H1 (cell line): ENCODE results near the gene PCDHGB6. TPM values are rescaled to one million over a fixed set of nuclear protein-coding genes. Genes with fewer than 3 reads are reported as not detected.

Source experiments
- CTCF ChIP-seq, 3 experiments: IDR thresholded peaks; 1 replicate in 2 of 3; 2 replicates in 1 of 3; pipeline versions ENCODE4 v1.5.1 to v1.6.1; 2011; ENCODE audit warnings: low read length in 3 of 3, mild to moderate bottlenecking in 3 of 3, inconsistent platforms in 2 of 3, low read depth in 1 of 3, moderate library complexity in 1 of 3; ENCODE audit not compliant: insufficient read depth in 1 of 3; ENCODE audit errors: control extremely low read depth in 1 of 3
- E2F6 ChIP-seq: IDR thresholded peaks from 2 replicates; pipeline ENCODE4 v1.6.1; 2012; ENCODE audit warnings: inconsistent platforms
- JUND ChIP-seq: IDR thresholded peaks from 2 replicates; pipeline ENCODE4 v1.6.1; 2011; ENCODE audit warnings: mild to moderate bottlenecking, improper control_type of control experiment, low read length
- KDM4A ChIP-seq: IDR thresholded peaks from one replicate; pipeline ENCODE4 v1.7.1; 2012; ENCODE audit warnings: low read depth, mild to moderate bottlenecking, moderate library complexity, low read length, inconsistent platforms; ENCODE audit not compliant: severe bottlenecking
- RBBP5 ChIP-seq: IDR thresholded peaks from 2 replicates; pipeline ENCODE4 v1.7.1; 2012; ENCODE audit warnings: low read depth, mild to moderate bottlenecking, inconsistent platforms, low read length, moderate library complexity, borderline replicate concordance
- SIN3A ChIP-seq, 2 experiments: IDR thresholded peaks in 1 of 2; conservative IDR thresholded peaks in 1 of 2; 2 replicates each; pipeline ENCODE4 v1.6.1; 2011 to 2012; ENCODE audit warnings: low read length in 2 of 2, improper control_type of control experiment in 1 of 2, low read depth in 1 of 2, mild to moderate bottlenecking in 1 of 2
- polyA plus RNA-seq, 7 experiments: library from polyadenylated mRNA; depleted of rRNA in 3 of 7; stranded (reverse) in 5 of 7; unstranded in 2 of 7; fragments of >200 nt in 5 of 7; fragments of 200-250 nt in 2 of 7; gene quantifications; 1 replicate in 5 of 7; 2 replicates in 1 of 7; 4 replicates in 1 of 7; pipeline versions ENCODE4 v1.2.1 to v1.2.3, GENCODE V29; 2011 to 2013; ENCODE audit warnings: missing spikeins in 2 of 7, mixed read lengths in 2 of 7
- total RNA-seq: library from RNA; stranded (reverse); fragmentation: NEBNext Ultra II Directional; extraction: Animal tissue kit (Norgen Biotek cat#: 25700); gene quantifications from 2 replicates; pipeline ENCODE4 v1.2.1, GENCODE V29; 2021

The PCDHGB6 gene
- total and polyA plus RNA-seq, 2 of the 8 experiments (the other 6 are each of a cell fraction or from before 2014, with no cell fraction given), result 3.4 to 4.1 TPM

DNA sequence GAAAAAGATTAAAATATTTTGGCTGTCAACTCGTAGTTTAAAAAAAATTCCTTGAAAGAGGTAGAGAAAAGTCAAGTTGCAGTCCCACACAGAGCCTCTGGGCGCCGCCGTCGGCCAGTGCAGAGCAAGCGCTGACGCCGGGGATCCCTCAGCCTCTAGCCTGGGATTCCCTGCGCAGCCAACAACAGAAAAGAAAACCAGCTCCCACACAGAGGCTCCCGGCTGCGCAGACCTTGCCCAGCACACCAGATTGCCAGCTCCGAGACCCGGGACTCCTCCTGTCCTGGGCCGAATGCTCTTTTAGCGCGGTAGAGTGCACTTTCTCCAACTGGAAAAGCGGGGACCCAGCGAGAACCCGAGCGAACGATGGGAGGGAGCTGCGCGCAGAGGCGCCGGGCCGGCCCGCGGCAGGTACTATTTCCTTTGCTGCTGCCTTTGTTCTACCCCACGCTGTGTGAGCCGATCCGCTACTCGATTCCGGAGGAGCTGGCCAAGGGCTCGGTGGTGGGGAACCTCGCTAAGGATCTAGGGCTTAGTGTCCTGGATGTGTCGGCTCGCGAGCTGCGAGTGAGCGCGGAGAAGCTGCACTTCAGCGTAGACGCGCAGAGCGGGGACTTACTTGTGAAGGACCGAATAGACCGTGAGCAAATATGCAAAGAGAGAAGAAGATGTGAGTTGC lies 9.8 kb downstream of the PCDHGB6 start, which contains the start of gene PCDHGB7 (continued):
- TF ChIP-seq CTCF (IDR thresholded peaks at IDR 0.05; ENCODE audit: control extremely low read depth in 1 of 3, insufficient read depth in 1 of 3, low read depth in 1 of 3, low read length in 3 of 3), result peak; percentile 76 to 96 (median 81)
- 0 out of 2 replicates have a peak, but pooled peaks have one; percentile 25 for TF ChIP-seq JUND
- TF ChIP-seq E2F6, result peak; percentile 26; the same call in 1 of the 2 replicates
- TF ChIP-seq RBBP5, result peak; percentile 68
- TF ChIP-seq KDM4A, result peak; percentile 96
- 0 out of 4 replicates have a peak, but pooled peaks of 1 of the 2 experiments have one; percentile 52 for TF ChIP-seq SIN3A (conservative IDR thresholded peaks at IDR 0.05 in 1 of 2, IDR thresholded peaks at IDR 0.05 in 1 of 2; ENCODE audit: low read depth in 1 of 2, low read length in 2 of 2)
